Measurements from ENCODE around the gene GPSM1.

- TF ChIP-seq CTCF (conservative IDR thresholded peaks at IDR 0.05) (no peak), ZFX (IDR thresholded peaks at IDR 0.05) (no peak)
Observed at GRCh38 chr9:136303825-136304416, 23.4 kb upstream of the GPSM1 start, which contains the start of gene CCDC187.

Data from C4-2B (cell line).